NCI-H1048 (cell line): ENCODE data around the gene SDSL.

Source experiments
- DNase-seq: peaks from one replicate; lab custom pipeline; 2025; lab: John Stamatoyannopoulos, UW

SDSL gene, protein sequence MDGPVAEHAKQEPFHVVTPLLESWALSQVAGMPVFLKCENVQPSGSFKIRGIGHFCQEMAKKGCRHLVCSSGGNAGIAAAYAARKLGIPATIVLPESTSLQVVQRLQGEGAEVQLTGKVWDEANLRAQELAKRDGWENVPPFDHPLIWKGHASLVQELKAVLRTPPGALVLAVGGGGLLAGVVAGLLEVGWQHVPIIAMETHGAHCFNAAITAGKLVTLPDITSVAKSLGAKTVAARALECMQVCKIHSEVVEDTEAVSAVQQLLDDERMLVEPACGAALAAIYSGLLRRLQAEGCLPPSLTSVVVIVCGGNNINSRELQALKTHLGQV

DNA sequence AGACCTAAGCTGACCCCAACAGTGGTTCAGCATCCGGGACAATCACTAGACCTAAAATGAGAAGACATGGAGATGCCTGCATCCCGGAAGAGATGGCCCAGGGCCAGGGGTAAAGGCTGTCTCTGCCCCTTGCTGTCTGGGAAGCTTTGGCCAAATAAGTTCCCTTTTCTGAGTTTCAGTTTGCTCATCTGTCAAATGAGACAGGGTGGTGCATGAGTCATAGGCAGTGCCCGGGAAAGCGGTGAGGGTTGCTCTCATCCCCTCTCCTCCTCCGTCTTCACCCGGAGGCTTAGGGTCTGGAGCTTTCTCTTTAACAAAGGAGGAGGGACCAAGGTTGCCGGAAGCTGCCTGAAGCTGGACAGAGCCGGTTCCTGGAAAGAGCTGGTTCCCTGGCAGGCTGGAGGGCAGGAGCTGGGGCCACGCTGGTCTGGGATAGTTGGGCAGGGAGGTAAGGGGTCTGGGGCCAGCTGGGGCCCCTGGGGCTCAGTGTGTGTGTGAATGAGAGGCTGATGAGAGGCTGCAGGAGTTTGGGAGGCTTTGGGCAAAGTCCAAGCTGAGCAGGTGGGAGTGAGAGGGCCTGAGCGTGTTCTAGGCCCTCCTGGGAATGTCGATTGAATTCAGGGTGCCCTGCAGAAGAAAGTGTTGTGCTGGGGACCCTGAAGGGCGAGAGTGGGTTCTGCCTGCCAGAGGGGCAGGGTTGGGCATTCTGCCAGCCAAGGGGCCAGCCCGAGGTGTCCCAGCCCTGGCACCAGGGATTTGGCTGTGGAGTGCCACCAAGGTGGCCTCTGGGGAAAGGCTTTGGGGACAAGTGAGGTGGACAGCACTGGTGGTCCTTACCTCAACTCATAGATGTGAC lies at the start of gene SDSL:
Gene SDSL, plus strand, starts transcription at position 351 of the 856 bp plus-strand sequence. CDS start 5,603 bp downstream, outside the sequence.
- no peak for DNase-seq

DNA sequence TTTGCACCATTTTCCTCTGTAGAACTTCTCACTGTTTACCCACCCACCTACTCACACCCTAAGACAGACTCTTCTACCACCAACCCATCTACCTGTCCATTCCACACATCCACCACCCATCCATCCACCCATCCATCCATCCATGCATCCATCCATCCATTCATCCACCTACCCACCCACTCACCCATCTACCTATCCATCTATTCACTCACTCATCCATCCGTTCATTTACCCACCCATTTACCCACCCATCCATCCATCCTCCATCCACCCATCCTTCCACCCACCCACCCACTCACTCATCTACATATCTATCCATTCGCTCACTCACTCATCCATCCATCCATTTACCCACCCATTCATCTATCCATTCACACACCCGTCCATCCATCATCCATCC lies 48.7 kb upstream of the SDSL start:
- DNase-seq: no peak

DNA sequence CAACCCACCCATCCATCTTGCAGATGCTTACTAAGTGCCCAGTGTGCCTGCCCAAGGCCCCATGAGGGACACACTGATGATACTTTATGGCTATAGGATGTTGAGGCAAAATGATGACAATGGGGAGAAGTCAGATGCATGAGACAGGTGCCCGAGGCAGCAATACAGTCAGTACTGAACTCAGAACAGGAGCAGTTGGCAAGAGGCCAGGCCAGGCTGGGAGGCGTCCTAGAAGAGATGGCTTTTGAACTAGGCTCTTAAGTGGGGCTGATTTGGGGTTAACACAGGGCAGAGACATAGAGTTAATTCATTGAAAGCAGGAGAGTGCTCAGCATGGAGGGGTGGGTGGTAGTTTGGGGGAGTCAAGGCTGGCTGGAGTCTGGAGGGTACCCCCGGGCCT lies 48.2 kb upstream of the SDSL start:
- no peak for DNase-seq

DNA sequence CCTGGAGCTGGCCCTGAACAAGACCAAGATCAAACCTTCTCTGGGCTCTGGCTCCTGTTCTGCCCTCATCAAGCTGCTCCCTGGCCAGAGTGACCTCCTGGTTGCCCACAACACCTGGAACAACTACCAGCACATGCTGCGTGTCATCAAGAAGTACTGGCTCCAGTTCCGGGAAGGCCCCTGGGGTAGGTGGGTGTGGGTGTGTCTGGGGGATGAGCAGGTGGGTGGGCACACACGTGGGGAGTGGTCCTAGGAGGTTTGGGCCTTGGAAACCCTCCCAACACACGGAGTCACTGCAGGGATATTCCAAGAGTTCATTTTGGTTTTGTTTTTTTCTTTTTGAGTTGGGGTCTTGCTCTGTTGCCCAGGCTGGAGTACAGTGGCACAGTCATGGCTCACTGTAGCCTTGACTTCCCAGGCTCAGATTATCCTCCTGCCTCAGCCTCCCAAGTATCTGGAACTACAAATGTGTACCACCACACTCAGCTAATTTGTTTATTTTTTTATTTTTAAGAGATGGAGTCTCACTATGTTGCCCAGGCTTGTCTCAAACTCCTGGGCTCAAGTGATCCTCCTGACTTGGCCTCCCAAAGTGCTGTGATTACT lies 47.3 kb upstream of the SDSL start:
- no peak for DNase-seq

DNA sequence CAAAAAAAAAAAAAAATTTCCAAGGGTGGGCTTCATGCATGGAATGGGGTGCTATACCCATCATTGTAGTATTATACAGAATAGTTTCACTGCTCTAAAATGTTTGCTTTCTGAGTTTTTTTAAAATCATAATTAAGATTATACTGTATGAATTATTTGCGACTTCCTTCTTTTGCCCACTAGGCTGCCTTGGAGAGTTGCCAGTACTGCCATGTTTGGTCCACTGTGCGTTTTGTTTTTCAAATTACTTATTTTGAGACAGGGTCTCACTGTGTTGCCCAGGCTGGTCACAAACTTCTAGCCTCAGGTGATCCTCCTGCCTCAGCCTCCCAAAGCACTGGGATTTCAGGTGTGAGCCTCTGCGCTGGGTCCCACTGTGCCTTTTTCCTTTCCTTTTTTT lies 43.9 kb upstream of the SDSL start:
- DNase-seq: no peak

DNA sequence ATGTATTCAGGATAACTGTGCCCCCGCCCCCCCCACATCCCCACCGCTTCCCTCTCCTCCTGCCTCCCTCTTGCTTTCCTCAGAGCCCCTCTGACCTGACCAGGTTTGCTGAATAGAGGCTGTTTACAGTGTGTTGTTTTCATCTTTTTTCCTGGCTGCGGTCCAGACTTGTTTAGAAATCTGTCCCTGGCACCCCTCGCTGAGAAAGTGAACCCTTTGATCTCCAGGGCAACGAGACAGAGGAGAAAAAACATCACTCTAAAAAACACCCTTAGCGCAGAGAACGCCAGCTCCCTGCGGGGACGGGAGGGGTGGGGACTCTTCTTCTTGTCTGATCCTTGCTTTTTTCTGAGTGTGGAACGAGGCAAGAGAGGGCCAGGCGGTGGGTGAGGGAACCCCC lies 41.0 kb upstream of the SDSL start:
- no peak for DNase-seq

DNA sequence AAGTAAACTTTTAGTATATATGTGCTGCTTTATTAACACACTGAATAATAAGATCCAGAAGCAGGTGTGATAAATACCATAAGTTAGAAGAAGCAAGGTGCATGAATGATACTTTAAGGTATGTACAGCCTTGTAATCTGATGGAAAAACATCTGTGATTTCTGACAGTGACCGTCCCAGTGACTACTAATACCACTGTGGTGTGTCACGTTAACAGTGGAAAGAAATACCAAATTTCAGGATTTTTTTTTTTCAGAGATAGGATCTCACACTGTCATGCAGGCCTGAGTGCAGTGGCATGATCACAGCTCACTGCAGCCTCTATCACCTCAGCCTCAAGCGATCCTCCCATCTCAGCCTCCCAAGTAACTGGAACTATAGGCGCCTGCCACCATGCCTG lies 40.0 kb upstream of the SDSL start:
- no peak for DNase-seq

DNA sequence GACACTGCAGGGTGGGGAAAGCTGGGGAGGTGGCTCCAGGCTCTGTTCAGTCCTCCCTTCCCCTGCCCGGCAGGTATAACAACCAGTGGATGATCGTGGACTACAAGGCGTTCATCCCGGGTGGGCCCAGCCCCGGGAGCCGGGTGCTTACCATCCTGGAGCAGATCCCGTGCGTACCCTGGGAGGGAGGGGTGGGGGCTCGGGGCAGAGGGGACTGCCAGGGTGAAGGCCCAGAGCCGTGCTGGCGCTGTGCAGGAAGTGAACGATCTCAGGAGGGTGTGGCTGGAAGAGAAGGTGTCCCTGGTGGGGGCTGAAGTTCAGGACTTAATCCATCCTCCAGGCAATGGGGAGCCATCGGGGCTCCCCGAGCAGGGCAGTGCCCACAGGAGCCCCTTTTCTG lies 37.4 kb upstream of the SDSL start:
- DNase-seq: no peak

DNA sequence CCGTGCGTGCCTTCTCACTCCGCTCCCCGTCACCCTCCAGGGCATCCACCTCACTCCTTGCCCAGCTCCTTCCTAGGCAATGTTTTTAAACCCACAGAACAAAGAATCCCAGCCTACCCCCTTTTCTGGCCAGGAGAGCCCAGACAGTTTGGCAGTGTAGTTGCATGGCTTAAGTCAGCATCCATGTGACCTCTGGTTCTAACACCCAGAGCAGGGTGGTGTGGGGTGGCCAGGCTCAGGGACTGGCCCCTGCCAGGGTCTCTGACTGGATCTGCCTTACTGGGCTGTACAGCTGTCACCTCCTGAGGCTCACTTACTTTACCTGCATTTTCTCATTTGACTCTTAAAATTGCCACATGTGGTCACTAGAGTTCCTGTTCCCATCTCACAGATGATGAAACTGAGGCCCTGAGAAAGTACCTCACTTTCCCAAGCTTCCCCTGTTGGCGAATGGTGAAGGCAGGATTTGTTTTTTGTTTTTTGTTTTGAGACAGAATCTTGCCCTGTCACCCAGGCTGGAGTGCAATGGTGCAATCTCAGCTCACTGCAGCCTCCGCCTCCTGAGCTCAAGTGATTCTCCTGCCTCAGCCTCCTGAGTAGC lies 36.8 kb upstream of the SDSL start:
- no peak for DNase-seq

DNA sequence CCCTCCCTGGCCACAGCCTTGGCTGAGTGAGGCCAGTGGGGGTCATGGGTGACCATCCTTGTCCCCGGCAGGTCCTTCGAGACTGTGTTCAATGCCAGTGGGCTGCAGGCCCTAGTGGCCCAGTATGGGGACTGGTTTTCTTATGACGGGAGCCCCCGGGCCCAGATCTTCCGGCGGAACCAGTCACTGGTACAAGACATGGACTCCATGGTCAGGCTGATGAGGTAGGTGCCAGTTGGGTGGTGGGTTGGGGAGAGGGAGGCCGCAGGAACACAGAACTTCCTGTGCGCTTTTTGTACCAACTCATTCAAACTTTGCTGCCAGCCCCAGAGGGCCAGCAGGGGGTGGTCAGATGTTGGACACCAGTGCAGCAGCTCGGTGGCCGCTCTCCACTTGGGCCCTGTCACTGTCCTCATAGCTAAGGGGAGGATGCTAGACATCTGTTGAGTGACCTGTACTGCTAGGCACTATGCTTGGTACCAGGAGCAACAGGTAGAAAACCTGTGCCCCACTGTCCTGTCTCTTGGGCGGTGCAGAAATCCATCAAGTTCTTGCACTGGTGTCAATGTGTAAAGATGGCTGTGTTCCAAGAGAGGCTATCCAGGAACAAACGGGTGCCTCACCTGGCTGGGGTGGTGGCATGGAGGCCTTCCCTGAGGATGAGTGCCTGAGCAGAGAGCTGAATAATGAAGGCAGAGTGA lies 35.2 kb upstream of the SDSL start:
- no peak for DNase-seq

DNA sequence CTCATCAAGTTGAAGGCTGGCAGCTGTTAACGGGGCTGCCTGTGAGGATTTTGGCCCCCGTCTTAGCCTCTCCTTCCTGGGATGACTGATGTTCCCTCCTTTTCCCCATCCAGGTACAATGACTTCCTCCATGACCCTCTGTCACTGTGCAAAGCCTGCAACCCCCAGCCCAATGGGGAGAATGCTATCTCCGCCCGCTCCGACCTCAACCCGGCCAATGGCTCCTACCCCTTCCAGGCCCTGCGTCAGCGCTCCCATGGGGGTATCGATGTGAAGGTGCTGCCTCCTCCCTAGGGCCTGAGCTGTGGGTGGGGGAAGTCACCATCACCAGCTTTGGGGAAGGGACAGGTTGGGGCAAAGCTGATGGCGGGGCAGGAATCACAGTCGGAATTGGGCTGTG lies 34.5 kb upstream of the SDSL start:
- DNase-seq: no peak

DNA sequence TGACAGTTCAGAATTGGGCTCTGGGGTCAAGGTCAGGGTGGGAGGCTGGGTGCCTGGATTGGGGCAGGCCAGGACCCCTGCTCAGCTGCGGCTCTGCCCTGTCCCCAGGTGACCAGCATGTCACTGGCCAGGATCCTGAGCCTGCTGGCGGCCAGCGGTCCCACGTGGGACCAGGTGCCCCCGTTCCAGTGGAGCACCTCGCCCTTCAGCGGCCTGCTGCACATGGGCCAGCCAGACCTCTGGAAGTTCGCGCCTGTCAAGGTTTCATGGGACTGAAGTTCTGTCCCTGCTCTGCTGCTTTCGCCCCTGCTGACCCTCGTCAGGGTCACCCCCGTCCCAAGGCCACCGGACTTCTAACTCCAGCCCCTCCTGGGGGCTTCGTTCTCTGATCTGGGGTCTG lies 33.8 kb upstream of the SDSL start:
- DNase-seq: no peak

DNA sequence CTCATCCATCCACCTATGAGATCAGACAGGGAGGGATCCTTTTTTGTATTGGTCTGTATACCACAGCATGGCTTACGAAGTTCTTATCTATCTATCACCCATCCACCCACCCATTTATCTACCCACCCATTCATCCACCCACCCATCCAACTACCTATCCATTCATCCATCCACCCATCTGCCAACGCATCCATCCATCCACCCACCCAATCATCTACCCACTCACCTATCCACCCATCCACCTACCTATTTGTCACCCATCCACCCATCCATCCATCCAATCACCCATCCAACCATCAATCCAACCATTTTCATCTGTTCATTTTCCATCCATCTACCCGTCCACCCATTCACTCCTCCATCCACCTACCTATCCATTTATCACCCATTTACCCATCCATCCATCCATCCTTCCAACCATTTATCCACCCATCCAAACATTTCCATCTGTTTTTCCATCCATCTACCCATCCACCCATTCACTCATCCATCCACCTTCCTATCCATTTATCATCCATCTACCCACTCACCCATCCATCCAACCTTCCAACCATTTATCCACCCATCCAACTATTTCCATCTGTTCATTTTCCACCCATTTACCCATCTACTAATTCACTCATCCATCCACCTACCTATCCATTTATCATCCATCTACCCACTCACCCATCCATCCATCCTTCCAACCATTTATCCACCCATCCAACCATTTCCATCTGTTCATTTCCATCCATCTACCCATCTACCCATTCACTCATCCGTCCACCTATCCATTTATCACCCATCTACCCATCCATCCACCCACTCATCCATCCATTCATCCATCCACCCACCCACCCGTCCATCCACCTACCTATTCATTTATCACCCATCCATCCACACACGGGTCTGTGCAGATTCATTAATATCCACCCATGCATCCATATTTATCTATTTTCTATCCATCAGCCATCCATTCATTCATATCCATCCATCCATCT lies 31.8 kb upstream of the SDSL start:
- DNase-seq: no peak

DNA sequence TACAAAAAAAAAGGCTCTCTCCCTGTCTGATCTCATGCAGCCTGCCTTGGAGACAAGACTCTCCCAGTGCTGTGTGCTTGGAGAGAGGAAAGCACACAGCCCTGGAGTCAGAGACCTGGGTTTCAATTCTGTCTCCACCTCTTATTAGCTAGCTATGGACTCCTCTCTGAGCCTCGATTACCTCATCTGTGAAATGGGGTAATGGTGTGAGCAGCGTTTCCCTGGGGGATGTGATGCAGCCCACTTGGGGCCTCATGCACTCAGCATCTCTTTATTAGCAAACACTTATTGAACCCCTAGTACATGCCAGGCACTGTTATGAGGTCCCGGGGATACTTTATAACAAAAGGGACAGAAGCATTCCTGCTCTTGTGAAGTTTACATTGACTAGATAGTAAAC lies 31.0 kb upstream of the SDSL start:
- no peak for DNase-seq

DNA sequence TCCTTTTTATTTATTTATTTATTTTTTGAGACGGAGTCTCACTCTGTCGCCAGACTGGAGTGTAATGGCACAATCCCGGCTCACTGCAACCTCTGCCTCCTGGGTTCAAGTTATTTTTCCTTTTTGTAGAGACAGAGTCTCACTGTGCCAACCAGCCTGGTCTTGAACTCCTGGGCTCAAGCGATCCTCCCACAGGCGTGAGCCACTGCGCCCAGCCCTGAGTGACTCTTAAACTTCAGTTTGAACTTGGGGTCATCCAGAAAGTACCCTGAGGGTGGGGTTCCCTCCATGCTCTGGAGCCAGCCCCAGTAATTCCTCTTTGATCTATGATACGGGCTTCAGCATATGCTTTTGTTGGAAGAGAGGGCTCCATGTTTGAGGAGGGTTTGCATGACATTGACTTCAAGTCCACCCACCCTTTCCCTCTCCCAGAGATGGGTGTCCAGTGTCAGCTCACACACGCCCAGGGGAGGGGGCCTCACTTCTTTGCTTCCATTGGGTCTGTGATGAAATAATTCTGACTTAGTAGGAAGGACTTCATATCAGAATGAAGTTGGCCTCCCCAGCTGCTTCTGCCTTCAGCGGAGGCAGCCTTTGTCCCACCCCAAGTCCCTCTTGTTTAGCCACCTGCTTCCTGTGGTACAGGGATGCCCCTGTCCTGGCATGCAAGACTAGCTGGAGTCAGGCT lies 30.4 kb upstream of the SDSL start:
- no peak for DNase-seq

DNA sequence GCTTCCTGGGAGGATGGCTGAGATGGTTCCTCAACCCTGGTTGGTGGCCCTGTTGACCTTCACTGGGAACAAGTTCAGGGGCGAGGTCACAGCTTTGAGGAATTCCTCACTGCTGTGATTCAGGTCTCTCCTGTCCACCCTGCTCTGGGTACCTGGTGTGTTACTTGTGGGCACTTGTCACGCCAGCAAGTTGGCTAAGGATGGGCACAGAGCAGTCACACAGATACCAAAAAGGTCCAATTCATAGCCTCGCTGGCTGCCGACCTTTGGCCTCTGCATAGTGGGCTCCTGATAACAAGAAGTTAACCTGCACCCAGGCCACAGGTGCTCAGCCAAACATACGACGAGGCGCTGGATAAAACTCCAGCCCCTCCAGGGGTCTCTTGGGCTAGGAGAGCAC lies 29.7 kb upstream of the SDSL start:
- no peak for DNase-seq

DNA sequence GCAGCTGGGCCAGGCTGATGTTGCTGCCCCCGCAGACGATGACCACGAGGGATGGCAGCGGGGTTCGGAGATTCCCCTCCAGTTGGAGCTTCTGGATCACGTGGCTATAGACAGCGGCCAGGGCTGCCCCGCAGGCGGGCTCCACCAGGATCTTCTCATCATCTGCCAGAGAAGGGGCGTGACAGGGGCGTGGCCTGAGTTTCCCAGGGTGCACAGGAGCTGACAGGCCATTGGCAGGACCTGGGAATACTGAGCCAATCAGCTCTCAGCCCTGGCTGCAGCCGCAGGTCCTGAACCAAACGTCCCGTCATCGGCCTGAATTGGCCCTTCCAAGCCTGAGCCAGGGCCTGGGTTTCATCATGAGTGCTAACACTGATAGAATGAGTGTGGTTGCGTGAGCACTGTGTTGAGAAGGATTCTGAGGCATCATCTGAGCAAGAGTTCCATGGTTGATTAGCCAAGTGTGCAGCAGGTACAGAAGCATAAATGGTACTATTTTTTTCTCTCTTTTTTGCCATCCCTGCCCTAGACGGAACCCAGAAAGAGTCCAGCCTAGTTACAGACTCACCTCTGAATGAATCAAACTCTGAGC lies 29.1 kb upstream of the SDSL start:
- no peak for DNase-seq

DNA sequence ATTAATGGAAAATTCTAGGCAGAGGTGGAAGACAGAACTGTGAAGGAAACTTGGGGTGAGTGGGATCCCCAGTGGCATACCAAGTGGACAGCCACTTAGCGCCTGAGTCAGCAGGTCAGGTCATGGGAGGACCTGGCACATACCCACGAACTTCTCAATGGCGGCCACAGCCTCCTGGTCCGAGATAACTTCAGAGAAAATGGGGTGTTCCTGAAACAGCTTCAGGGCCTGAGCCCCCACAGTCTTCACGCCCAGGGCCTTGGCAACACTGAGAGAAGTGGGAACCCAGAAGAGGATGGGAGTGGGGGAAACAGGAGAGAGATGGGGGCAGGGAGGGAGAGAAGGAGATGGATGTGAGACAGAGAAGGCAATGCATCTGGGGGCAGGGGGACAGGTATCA lies 28.4 kb upstream of the SDSL start:
- DNase-seq: no peak

DNA sequence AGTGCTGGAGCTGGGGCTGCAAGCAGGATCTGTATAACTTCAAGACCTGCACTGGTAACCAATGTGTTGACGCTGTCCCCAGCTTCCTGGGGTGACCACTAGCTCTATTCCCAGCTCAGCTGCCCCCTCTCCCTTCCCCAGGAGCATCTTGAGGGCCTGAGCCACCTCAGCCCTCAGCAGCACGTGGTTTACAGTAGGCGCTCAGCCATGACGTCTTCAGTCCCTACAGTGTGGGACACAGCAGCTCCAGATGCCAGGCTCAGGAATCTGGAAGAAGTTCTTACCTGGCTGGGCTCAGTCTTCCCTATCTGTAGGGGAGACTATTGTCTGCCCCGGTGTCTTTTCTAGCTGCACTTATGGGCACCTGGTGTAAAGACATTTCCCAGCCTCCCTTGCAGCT lies 27.1 kb upstream of the SDSL start:
- DNase-seq: no peak

DNA sequence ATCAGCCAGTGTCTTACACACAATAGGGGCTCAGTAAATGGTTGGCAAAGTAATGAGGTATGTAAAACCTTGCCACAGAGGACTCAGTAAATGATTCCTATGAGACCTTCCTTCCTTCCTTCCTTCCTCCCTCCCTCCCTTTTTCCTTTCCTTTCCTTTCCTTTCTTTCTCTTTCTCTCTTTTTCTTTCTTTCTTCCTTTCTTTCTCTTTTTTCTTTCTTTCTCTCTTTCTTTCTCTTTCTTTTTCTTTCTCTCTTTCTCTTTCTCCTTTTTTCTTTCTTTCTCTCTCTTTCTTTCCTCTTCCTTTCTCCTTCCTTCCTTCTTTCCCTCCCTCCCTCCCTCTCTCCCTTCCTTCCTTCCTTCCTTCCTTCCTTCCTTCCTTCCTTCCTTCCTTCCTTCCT lies 26.0 kb upstream of the SDSL start:
- no peak for DNase-seq
